MM.1S (cell line): Measurements from ENCODE around the gene CDK5RAP2.

Source experiments
- DNase-seq: peaks from one replicate; pipeline ENCODE4 v3.0.0-alpha.2; 2015
- H2AFZ ChIP-seq: fragments of 300-600 bp; sonication (generic); 2 replicates; pipeline ENCODE4 v1.6.0; 2016; ENCODE audit warnings: antibody characterized with exemption, low read length
- H3F3A ChIP-seq: fragments of 300-600 bp; sonication (generic); 2 replicates; pipeline ENCODE4 v1.6.1; 2016; ENCODE audit warnings: mild to moderate bottlenecking, antibody characterized with exemption, low read length, moderate library complexity, mixed read lengths; ENCODE audit not compliant: insufficient read depth
- H3K27ac ChIP-seq: fragments of 300-600 bp; sonication (generic); 2 replicates; pipeline ENCODE4 v1.5.1; 2016; ENCODE audit warnings: mild to moderate bottlenecking, low read length
- H3K27me3 ChIP-seq: fragments of 300-600 bp; sonication (generic); replicated peaks from 2 replicates; pipeline ENCODE4 v1.6.0; 2016; ENCODE audit warnings: low read length; ENCODE audit not compliant: insufficient read depth
- H3K36me3 ChIP-seq: fragments of 300-600 bp; sonication (generic); replicated peaks from 2 replicates; pipeline ENCODE4 v1.6.1; 2016; ENCODE audit warnings: mild to moderate bottlenecking, low read length, mixed read lengths; ENCODE audit not compliant: insufficient read depth
- H3K4me1 ChIP-seq: fragments of 300-600 bp; sonication (generic); 2 replicates; pipeline ENCODE4 v1.6.1; 2016; ENCODE audit warnings: low read length, mixed read lengths
- H3K4me2 ChIP-seq: fragments of 300-600 bp; sonication (generic); 2 replicates; pipeline ENCODE4 v1.6.0; 2016; ENCODE audit warnings: low read depth, low read length
- H3K4me3 ChIP-seq: fragments of 300-600 bp; sonication (generic); 2 replicates; pipeline ENCODE4 v1.5.1; 2016; ENCODE audit warnings: low read length, mixed read lengths
- H3K79me2 ChIP-seq: fragments of 300-600 bp; sonication (generic); 2 replicates; pipeline ENCODE4 v1.6.1; 2016; ENCODE audit warnings: mixed run types, low read length, mixed read lengths
- H3K9ac ChIP-seq: fragments of 300-600 bp; sonication (generic); 2 replicates; pipeline ENCODE4 v1.6.1; 2016; ENCODE audit warnings: low read length, mixed read lengths
- H3K9me2 ChIP-seq: fragments of 300-600 bp; sonication (generic); replicated peaks from 2 replicates; pipeline ENCODE4 v1.6.1; 2016; ENCODE audit warnings: mild to moderate bottlenecking, low read length, mixed read lengths; ENCODE audit not compliant: insufficient read depth
- H3K9me3 ChIP-seq: fragments of 300-600 bp; sonication (generic); replicated peaks from 2 replicates; pipeline ENCODE4 v1.6.1; 2016; ENCODE audit warnings: mild to moderate bottlenecking, low read length, mixed read lengths; ENCODE audit not compliant: insufficient read depth
- H4K20me1 ChIP-seq: fragments of 300-600 bp; sonication (generic); 2 replicates; pipeline ENCODE4 v1.6.1; 2016; ENCODE audit warnings: mild to moderate bottlenecking, low read length, moderate library complexity, mixed read lengths; ENCODE audit not compliant: insufficient read depth
- CTCF ChIP-seq: fragments of 300-600 bp; sonication (generic); IDR thresholded peaks from 2 replicates; pipeline ENCODE4 v1.5.1; 2016; ENCODE audit warnings: antibody characterized with exemption, low read length, mixed read lengths
- EZH2 ChIP-seq: fragments of 300-600 bp; sonication (generic); optimal IDR thresholded peaks from 2 replicates; pipeline ENCODE3; 2017; ENCODE audit warnings: low read depth, mild to moderate bottlenecking, antibody characterized with exemption, low read length, mixed read lengths
- EZH2phosphoT487 ChIP-seq: fragments of 300-600 bp; sonication (generic); IDR thresholded peaks from 2 replicates; pipeline ENCODE4 v1.6.1; 2018; ENCODE audit warnings: antibody characterized with exemption, low read length

Gene CDK5RAP2

DNA sequence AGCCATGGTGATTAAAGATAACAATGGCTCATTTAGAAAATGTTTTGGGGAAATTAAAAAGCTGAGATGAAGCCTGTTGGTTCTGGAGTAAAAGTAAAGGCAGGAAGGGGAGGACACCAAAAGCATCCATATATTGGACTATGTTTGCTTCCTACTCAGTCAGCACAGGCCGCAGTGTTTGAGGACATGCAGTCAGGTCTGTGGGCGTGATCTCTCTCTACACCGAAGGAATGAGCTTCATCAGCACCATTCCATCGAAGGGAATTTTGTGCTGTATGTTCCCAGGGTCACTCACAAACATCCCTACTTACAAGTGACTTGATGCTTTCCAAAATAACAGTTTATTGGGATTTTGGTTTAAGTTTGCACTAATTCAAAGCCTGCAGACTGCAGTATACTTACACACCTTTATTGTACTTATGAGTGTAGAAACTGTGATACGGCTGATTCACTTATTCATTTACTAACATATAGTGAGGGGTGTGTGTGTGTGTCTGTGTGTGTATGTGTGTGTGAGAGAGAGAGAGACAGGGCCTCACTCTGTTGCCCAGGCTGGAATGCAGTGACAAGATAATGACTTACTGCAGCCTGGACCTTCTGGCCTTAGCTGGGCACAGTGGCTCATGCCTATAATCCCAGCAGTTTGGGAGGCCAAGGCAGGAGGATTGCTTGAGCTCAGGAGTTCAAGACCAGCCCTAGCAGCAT lies 13.4 kb upstream of the CDK5RAP2 start:
- H2AFZ ChIP-seq: no peak overlapping the region
- no peaks in the 10 kb centered on the region for H4K20me1 ChIP-seq
- no peaks in the 10 kb centered on the region for H3K9me2 ChIP-seq
- H3K9ac ChIP-seq: no peak overlapping the region
- no peaks in the 10 kb centered on the region for H3K4me1 ChIP-seq
- no peaks in the 10 kb centered on the region for H3K9me3 ChIP-seq
- no peak overlapping the region for H3K4me3 ChIP-seq
- H3K27ac ChIP-seq: no peak overlapping the region
- DNase-seq: no peak
- no peak for TF ChIP-seq CTCF
- no peak for TF ChIP-seq EZH2phosphoT487
- no peak for TF ChIP-seq EZH2
- H3K27me3 ChIP-seq: no peaks in the 10 kb centered on the region
- H3K79me2 ChIP-seq: no peaks in the 10 kb centered on the region
- H3F3A ChIP-seq: no peaks in the 10 kb centered on the region
- H3K36me3 ChIP-seq: no peaks in the 10 kb centered on the region
- no peak overlapping the region for H3K4me2 ChIP-seq

DNA sequence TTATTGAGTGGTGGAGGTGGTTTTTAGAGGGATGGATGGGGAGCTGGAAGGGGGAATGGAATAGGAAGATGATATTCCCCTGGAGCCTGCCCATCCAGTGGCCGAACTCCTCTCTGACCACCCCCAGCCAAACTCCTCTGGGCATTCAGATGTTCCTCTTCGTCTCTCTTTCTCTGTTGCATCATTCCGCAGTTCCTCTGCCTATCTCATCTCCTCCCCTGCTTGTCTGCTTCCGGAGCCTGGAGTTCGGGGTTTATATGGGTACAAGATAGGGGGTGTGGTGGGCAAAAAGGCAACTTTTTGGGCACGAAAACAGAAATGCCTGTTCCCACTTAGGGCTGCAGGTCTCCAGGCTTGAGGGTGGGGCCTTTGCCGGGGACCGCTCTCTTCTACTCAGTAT lies 12.2 kb upstream of the CDK5RAP2 start:
- TF ChIP-seq EZH2 (no peak), EZH2phosphoT487 (no peak), CTCF (no peak)
- no peak for DNase-seq
- Histone ChIP-seq H3K27me3 (no peaks in the 10 kb centered on the region), H4K20me1 (no peaks in the 10 kb centered on the region), H3K27ac (no peak overlapping the region), H3F3A (no peaks in the 10 kb centered on the region), H3K4me2 (no peak overlapping the region), H3K4me1 (0 out of 2 replicates have a peak, but pooled peaks cover 4% of the 10 kb centered on the region), H3K9ac (no peak overlapping the region), H2AFZ (no peak overlapping the region), H3K79me2 (no peaks in the 10 kb centered on the region), H3K36me3 (no peaks in the 10 kb centered on the region), H3K9me2 (no peaks in the 10 kb centered on the region), H3K4me3 (no peak overlapping the region), H3K9me3 (no peaks in the 10 kb centered on the region)

GRCh38 chr9:120587328-120587727 lies 7.4 kb upstream of the CDK5RAP2 start:
- H3K27me3 ChIP-seq: no peaks in the 10 kb centered on the region
- peak overlapping the region; percentile 2; the same call in 1 of the 2 replicates for H2AFZ ChIP-seq
- H3K9ac ChIP-seq: no peak overlapping the region
- peaks cover 33% of the 10 kb centered on the region for H3K4me1 ChIP-seq
- H3K4me3 ChIP-seq: no peak overlapping the region
- no peak overlapping the region for H3K4me2 ChIP-seq
- H3K9me3 ChIP-seq: no peaks in the 10 kb centered on the region
- H3K36me3 ChIP-seq: no peaks in the 10 kb centered on the region
- H3F3A ChIP-seq: peaks cover 16% of the 10 kb centered on the region
- TF ChIP-seq EZH2phosphoT487: no peak
- no peak for TF ChIP-seq EZH2
- TF ChIP-seq CTCF: no peak
- DNase-seq: no peak
- H3K9me2 ChIP-seq: no peaks in the 10 kb centered on the region
- no peaks in the 10 kb centered on the region for H4K20me1 ChIP-seq
- H3K27ac ChIP-seq: no peak overlapping the region
- no peaks in the 10 kb centered on the region for H3K79me2 ChIP-seq
